Measurements from ENCODE around the gene TAP1.

The TAP1 gene

GRCh38 chr6:32858194-32858593 is 4.7 kb upstream of the TAP1 start:
- no peak for DNase-seq

- no peak for DNase-seq
Measured at GRCh38 chr6:32857156-32857891, 3.8 kb upstream of the TAP1 start.

- DNase-seq: no peak
Measured at GRCh38 chr6:32855467-32856174, 2.1 kb upstream of the TAP1 start.

GRCh38 chr6:32854376-32855178 is 1.1 kb upstream of the TAP1 start:
- DNase-seq: peak; percentile 65

- DNase-seq: peak; percentile 47
Measured at GRCh38 chr6:32852844-32853540, 512 bp downstream of the TAP1 start.

- no peak for DNase-seq
Measured at GRCh38 chr6:32852018-32852843, 1.3 kb downstream of the TAP1 start.

- DNase-seq: no peak
Measured at GRCh38 chr6:32851025-32851424, 2.5 kb downstream of the TAP1 start.

GRCh38 chr6:32849126-32849525 is 4.4 kb downstream of the TAP1 start:
- DNase-seq: no peak

GRCh38 chr6:32847795-32848194 is 5.7 kb downstream of the TAP1 start:
- no peak for DNase-seq

GRCh38 chr6:32847004-32847403 is 6.5 kb downstream of the TAP1 start:
- no peak for DNase-seq

GRCh38 chr6:32845384-32845884 is 8.1 kb downstream of the TAP1 start:
- peak; percentile 51 for DNase-seq

GRCh38 chr6:32844839-32845383 is 8.6 kb downstream of the TAP1 start:
- peak; percentile 39 for DNase-seq

- DNase-seq: peak; percentile 98
Measured at GRCh38 chr6:32843979-32844838, 9.3 kb downstream of the TAP1 start, which contains the start of gene PSMB8. TSS of gene PSMB8 (minus strand) at chr6:32844047. CDS start at chr6:32843996, 51 bp downstream.

GRCh38 chr6:32843331-32843978 is 10.0 kb downstream of the TAP1 start:
- DNase-seq: no peak

- DNase-seq: no peak
Measured at GRCh38 chr6:32842690-32843089, 10.8 kb downstream of the TAP1 start.

- DNase-seq: no peak
Measured at GRCh38 chr6:32842021-32842650, 11.4 kb downstream of the TAP1 start.

- DNase-seq: peak; percentile 67
Measured at GRCh38 chr6:32840604-32841246, 12.8 kb downstream of the TAP1 start.

GRCh38 chr6:32839356-32839755 is 14.1 kb downstream of the TAP1 start:
- no peak for DNase-seq
